HEK293 (cell line): ENCODE results near the gene SLC44A5.

Experiments used
- CTCF ChIA-PET: fragments of 350-600 bp; formaldehyde crosslinking; extraction: SDS; loops from one replicate; lab custom pipeline; 2021; ENCODE audit warnings: antibody characterized with exemption; lab: Yijun Ruan, JAX
- POLR2A ChIA-PET: fragments of 300-600 bp; formaldehyde crosslinking; extraction: SDS; loops from one replicate; lab custom pipeline; 2020; ENCODE audit warnings: antibody characterized with exemption, inconsistent platforms; lab: Yijun Ruan, JAX
- H3K27ac ChIP-seq: fragments of 200-500 bp; sonication (Bioruptor generic); 2 replicates; pipeline ENCODE4 v1.5.1; 2014; ENCODE audit warnings: low read depth, low read length, control low read depth, inconsistent platforms; ENCODE audit errors: extremely low read depth
- H3K36me3 ChIP-seq, 2 experiments: fragments of 200-500 bp in 1 of 2; sonication (Bioruptor generic) in 1 of 2; 1 replicate in 1 of 2; 2 replicates in 1 of 2; pipeline ENCODE4 v1.5.1; 2014 to 2017; ENCODE audit warnings: inconsistent platforms in 2 of 2, low read length in 2 of 2; ENCODE audit not compliant: control insufficient read depth in 2 of 2, insufficient read depth in 1 of 2
- H3K4me1 ChIP-seq: fragments of 200-500 bp; sonication (Bioruptor generic); 2 replicates; pipeline ENCODE4 v1.5.1; 2014; ENCODE audit warnings: mild to moderate bottlenecking, low read length, inconsistent platforms; ENCODE audit not compliant: control insufficient read depth, insufficient read depth
- H3K4me3 ChIP-seq: 2 replicates; pipeline ENCODE4 v1.5.1; 2011; ENCODE audit warnings: low read depth, mild to moderate bottlenecking, control low read depth, low read length, moderate library complexity
- H3K9me3 ChIP-seq: fragments of 200-500 bp; sonication (Bioruptor generic); 2 replicates; pipeline ENCODE4 v1.5.1; 2014; ENCODE audit warnings: low read depth, low read length, inconsistent platforms; ENCODE audit not compliant: control insufficient read depth, insufficient read depth
- HOXA7 ChIP-seq: sonication (generic); formaldehyde crosslinking; IDR thresholded peaks from 2 replicates; pipeline ENCODE4 v1.8.1; 2022; ENCODE audit warnings: missing genetic modification reagents, borderline replicate concordance
- KLF17 ChIP-seq: fragments of 450-650 bp; formaldehyde crosslinking; IDR thresholded peaks from 2 replicates; pipeline ENCODE4 v1.5.1; 2016; ENCODE audit warnings: missing biosample characterization, missing genetic modification characterization
- REPIN1 ChIP-seq: fragments of 450-650 bp; formaldehyde crosslinking; IDR thresholded peaks from 2 replicates; pipeline ENCODE4 v1.5.1; 2017; ENCODE audit warnings: missing biosample characterization, missing genetic modification characterization, low read depth
- REST ChIP-seq: fragments of 450-650 bp; formaldehyde crosslinking; IDR thresholded peaks from 2 replicates; pipeline ENCODE4 v1.5.1; 2016; ENCODE audit warnings: missing biosample characterization, missing genetic modification characterization
- SALL2 ChIP-seq: fragments of 450-650 bp; formaldehyde crosslinking; IDR thresholded peaks from 2 replicates; pipeline ENCODE4 v1.5.0; 2017; ENCODE audit warnings: missing biosample characterization, mild to moderate bottlenecking, missing genetic modification characterization, borderline replicate concordance
- YY2 ChIP-seq: fragments of 450-650 bp; formaldehyde crosslinking; IDR thresholded peaks from 2 replicates; pipeline ENCODE4 v1.5.1; 2016; ENCODE audit warnings: missing biosample characterization, missing genetic modification characterization
- ZBTB11 ChIP-seq: fragments of 450-650 bp; formaldehyde crosslinking; conservative IDR thresholded peaks from 2 replicates; pipeline ENCODE4 v1.5.1; 2016; ENCODE audit warnings: low read depth, missing biosample characterization, missing genetic modification characterization
- ZFHX2 ChIP-seq: fragments of 450-650 bp; formaldehyde crosslinking; conservative IDR thresholded peaks from 2 replicates; pipeline ENCODE4 v1.5.1; 2016; ENCODE audit warnings: missing biosample characterization, missing genetic modification characterization
- ZNF10 ChIP-seq: fragments of 450-650 bp; formaldehyde crosslinking; IDR thresholded peaks from 2 replicates; pipeline ENCODE4 v1.5.1; 2017; ENCODE audit warnings: missing biosample characterization, missing genetic modification characterization
- ZNF248 ChIP-seq: fragments of 450-650 bp; formaldehyde crosslinking; IDR thresholded peaks from 2 replicates; pipeline ENCODE4 v1.5.1; 2017; ENCODE audit warnings: missing biosample characterization, missing genetic modification characterization
- ZNF324 ChIP-seq: fragments of 450-650 bp; formaldehyde crosslinking; IDR thresholded peaks from 2 replicates; pipeline ENCODE4 v1.5.1; 2016; ENCODE audit warnings: missing biosample characterization, missing genetic modification characterization
- ZNF37A ChIP-seq: fragments of 450-650 bp; IDR thresholded peaks from 2 replicates; pipeline ENCODE4 v1.5.1; 2018; ENCODE audit warnings: missing biosample characterization, missing genetic modification characterization
- ZNF48 ChIP-seq: fragments of 450-650 bp; formaldehyde crosslinking; IDR thresholded peaks from 2 replicates; pipeline ENCODE4 v1.5.1; 2016; ENCODE audit warnings: missing biosample characterization, missing genetic modification characterization
- ZNF529 ChIP-seq: fragments of 450-650 bp; formaldehyde crosslinking; IDR thresholded peaks from 2 replicates; pipeline ENCODE4 v1.5.1; 2017; ENCODE audit warnings: missing genetic modification characterization, missing biosample characterization; ENCODE audit not compliant: insufficient replicate concordance
- ZNF548 ChIP-seq: fragments of 450-650 bp; formaldehyde crosslinking; IDR thresholded peaks from 2 replicates; pipeline ENCODE4 v1.5.1; 2016; ENCODE audit warnings: missing biosample characterization, missing genetic modification characterization
- ZNF610 ChIP-seq: fragments of 450-650 bp; formaldehyde crosslinking; IDR thresholded peaks from 2 replicates; pipeline ENCODE4 v1.5.1; 2016; ENCODE audit warnings: missing biosample characterization, missing genetic modification characterization, borderline replicate concordance
- ZNF626 ChIP-seq: fragments of 450-650 bp; sonication (Bioruptor Pico); formaldehyde crosslinking; IDR thresholded peaks from 2 replicates; pipeline ENCODE4 v1.5.1; 2018; ENCODE audit warnings: missing biosample characterization, missing genetic modification characterization, inconsistent platforms
- ZNF792 ChIP-seq: fragments of 450-650 bp; formaldehyde crosslinking; IDR thresholded peaks from 2 replicates; pipeline ENCODE4 v1.5.1; 2016; ENCODE audit warnings: missing biosample characterization, missing genetic modification characterization
- TF ChIP-seq, protein P1 (sequence below): fragments of 450-650 bp; formaldehyde crosslinking; IDR thresholded peaks from 2 replicates; pipeline ENCODE4 v1.5.1; 2016; ENCODE audit warnings: missing biosample characterization, missing genetic modification characterization
- TF ChIP-seq, protein P2 (sequence below): fragments of 450-650 bp; formaldehyde crosslinking; IDR thresholded peaks from 2 replicates; pipeline ENCODE4 v1.5.1; 2016; ENCODE audit warnings: missing biosample characterization, missing genetic modification characterization
- TF ChIP-seq, protein P3 (sequence below): fragments of 450-650 bp; formaldehyde crosslinking; IDR thresholded peaks from 2 replicates; pipeline ENCODE4 v1.5.1; 2016; ENCODE audit warnings: missing biosample characterization, missing genetic modification characterization, low read depth
- TF ChIP-seq, protein P4 (sequence below): fragments of 450-650 bp; formaldehyde crosslinking; IDR thresholded peaks from 2 replicates; pipeline ENCODE4; 2016; ENCODE audit warnings: missing biosample characterization, missing genetic modification characterization

SLC44A5 gene

DNA sequence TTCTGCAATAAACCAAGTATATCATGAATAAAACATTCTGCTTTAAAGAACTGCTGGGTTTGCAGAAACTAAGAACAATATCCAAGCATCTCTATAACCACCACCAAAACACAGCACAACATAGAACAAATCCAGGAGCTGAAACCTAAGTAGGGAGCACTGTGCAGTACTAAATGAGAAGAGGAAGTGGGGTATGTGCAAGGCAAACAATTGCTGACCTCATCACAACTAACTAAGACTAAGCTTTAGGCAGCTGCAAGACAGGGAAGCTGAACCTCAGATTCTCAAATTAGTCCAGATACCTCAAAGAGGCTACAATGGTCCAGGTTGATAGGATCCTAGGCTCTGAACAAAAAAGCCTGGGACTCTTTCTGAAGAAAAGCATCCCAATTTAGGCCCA lies 172.6 kb downstream of the SLC44A5 start (continued):
- TF ChIP-seq KLF17 (no peak), ZFHX2 (tag by site-specific recombination) (no peak), REST (tag by site-specific recombination) (no peak), ZNF10 (tag by site-specific recombination) (no peak)
- TF ChIP-seq, protein P1, sequence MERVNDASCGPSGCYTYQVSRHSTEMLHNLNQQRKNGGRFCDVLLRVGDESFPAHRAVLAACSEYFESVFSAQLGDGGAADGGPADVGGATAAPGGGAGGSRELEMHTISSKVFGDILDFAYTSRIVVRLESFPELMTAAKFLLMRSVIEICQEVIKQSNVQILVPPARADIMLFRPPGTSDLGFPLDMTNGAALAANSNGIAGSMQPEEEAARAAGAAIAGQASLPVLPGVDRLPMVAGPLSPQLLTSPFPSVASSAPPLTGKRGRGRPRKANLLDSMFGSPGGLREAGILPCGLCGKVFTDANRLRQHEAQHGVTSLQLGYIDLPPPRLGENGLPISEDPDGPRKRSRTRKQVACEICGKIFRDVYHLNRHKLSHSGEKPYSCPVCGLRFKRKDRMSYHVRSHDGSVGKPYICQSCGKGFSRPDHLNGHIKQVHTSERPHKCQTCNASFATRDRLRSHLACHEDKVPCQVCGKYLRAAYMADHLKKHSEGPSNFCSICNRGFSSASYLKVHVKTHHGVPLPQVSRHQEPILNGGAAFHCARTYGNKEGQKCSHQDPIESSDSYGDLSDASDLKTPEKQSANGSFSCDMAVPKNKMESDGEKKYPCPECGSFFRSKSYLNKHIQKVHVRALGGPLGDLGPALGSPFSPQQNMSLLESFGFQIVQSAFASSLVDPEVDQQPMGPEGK (tag by site-specific recombination) = no peak
- TF ChIP-seq, protein P2, sequence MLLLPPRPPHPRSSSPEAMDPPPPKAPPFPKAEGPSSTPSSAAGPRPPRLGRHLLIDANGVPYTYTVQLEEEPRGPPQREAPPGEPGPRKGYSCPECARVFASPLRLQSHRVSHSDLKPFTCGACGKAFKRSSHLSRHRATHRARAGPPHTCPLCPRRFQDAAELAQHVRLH (tag by site-specific recombination) = no peak

GRCh38 chr1:75431843-75432242 lies 179.1 kb downstream of the SLC44A5 start:
- no peaks in the 10 kb centered on the region for H3K4me1 ChIP-seq
- CTCF ChIA-PET = interaction anchor here (0.6 kb wide), 1 partner anchor 200 kb away, joined by 8 read pairs; no protein-coding TSS in a partner anchor
- TF ChIP-seq HOXA7 (CRISPR knock-in tag) (no peak), ZNF626 (tag by site-specific recombination) (no peak), ZNF37A (tag by site-specific recombination) (no peak), ZNF529 (tag by site-specific recombination) (no peak), ZNF792 (no peak), ZNF548 (tag by site-specific recombination) (no peak), ZBTB11 (tag by site-specific recombination) (no peak), ZNF324 (tag by site-specific recombination) (no peak), YY2 (tag by site-specific recombination) (no peak), ZNF48 (no peak), ZNF610 (tag by site-specific recombination) (no peak), SALL2 (tag by site-specific recombination) (no peak), REPIN1 (tag by site-specific recombination) (no peak), ZNF248 (tag by site-specific recombination) (no peak)
- TF ChIP-seq, protein P3, sequence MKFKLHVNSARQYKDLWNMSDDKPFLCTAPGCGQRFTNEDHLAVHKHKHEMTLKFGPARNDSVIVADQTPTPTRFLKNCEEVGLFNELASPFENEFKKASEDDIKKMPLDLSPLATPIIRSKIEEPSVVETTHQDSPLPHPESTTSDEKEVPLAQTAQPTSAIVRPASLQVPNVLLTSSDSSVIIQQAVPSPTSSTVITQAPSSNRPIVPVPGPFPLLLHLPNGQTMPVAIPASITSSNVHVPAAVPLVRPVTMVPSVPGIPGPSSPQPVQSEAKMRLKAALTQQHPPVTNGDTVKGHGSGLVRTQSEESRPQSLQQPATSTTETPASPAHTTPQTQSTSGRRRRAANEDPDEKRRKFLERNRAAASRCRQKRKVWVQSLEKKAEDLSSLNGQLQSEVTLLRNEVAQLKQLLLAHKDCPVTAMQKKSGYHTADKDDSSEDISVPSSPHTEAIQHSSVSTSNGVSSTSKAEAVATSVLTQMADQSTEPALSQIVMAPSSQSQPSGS = no peak
- TF ChIP-seq, protein P4, sequence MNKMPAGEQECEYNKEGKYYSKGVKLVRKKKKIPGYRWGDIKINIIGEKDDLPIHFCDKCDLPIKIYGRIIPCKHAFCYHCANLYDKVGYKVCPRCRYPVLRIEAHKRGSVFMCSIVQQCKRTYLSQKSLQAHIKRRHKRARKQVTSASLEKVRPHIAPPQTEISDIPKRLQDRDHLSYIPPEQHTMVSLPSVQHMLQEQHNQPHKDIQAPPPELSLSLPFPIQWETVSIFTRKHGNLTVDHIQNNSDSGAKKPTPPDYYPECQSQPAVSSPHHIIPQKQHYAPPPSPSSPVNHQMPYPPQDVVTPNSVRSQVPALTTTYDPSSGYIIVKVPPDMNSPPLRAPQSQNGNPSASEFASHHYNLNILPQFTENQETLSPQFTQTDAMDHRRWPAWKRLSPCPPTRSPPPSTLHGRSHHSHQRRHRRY (tag by site-specific recombination) = no peak
- TF ChIP-seq, all 188 proteins: peak for 0
- no peak overlapping the region for H3K27ac ChIP-seq
- no peaks in the 10 kb centered on the region for H3K36me3 ChIP-seq
- H3K4me3 ChIP-seq = no peak overlapping the region
- H3K9me3 ChIP-seq = no peaks in the 10 kb centered on the region
- POLR2A ChIA-PET = no interaction called here
